Measurements from ENCODE around the gene DROSHA.

- TF ChIP-seq CTCF (IDR thresholded peaks at IDR 0.05; ENCODE audit: poor library complexity) (no peak), EZH2phosphoT487 (IDR thresholded peaks at IDR 0.05; ENCODE audit: low read depth, severe bottlenecking, unreplicated experiment) (no peak), EZH2 (IDR thresholded peaks at IDR 0.05; ENCODE audit: borderline replicate concordance) (no peak)
These were observed 53.0 kb downstream of the DROSHA start for GRCh38 chr5:31478901-31479300.

All from hepatocyte (in vitro differentiated cells).